ENCODE data around the gene NUCB1. TPM values are rescaled to one million over a fixed set of nuclear protein-coding genes. Genes with fewer than 3 reads are reported as not detected.

The NUCB1 gene
- total RNA-seq, 1 experiment from 2014 or later, result 125 TPM

DNA sequence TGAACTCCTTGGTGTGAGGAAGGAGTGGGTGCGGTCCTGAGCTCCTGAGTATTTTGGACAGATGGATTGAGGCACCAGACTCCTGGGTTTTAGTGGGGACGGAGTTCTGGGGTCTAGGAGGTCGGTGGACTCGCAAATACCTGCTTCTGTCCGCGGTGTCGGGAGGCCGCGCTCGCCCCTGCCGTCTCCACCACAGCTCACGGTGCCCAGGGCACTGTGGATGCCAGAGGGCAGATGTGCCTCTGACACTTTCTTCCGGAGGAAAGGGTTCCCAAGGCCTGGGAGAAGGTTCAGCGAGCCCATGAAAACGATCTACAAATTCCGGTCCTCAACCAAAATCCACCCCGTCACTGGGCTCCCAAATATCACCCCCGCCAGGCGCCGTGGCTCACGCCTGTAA is 4.9 kb upstream of the NUCB1 start:
- H3K79me2 ChIP-seq (ENCODE audit: insufficient read depth, low read length), result no peaks in the 10 kb centered on the region
- no peak overlapping the region for H2BK5ac ChIP-seq (ENCODE audit: insufficient read length, low read length)
- no peak overlapping the region for H4K91ac ChIP-seq (ENCODE audit: insufficient read length, low read depth, low read length)
- no CpG with 5 or more reads among the region's 21 CpGs for WGBS (ENCODE audit: extremely low coverage, insufficient read length, low lambda C conversion rate)
- H2BK15ac ChIP-seq (ENCODE audit: low read depth, low read length), result no peak overlapping the region
- no peak overlapping the region for H3K18ac ChIP-seq (ENCODE audit: insufficient read length, low read depth, low read length)
- H3K27ac ChIP-seq (ENCODE audit: insufficient read length, low read depth, low read length), result no peak overlapping the region
- no peaks in the 10 kb centered on the region; the same call in 1 of the 2 replicates for H3K4me1 ChIP-seq (ENCODE audit: insufficient read depth, low read length)
- no peak overlapping the region for H2BK12ac ChIP-seq (ENCODE audit: insufficient read length, low read depth, low read length)
- no peak overlapping the region for H3T11ph ChIP-seq (ENCODE audit: low read length)
- no peaks in the 10 kb centered on the region for H3K36me3 Mint-ChIP-seq (ENCODE audit: insufficient read depth in 1 of 3, low read depth in 3 of 3)
- H4K5ac ChIP-seq (ENCODE audit: insufficient read length, low read depth, low read length), result no peak overlapping the region
- no peaks in the 10 kb centered on the region for H4K20me1 ChIP-seq (ENCODE audit: control insufficient read depth, insufficient read depth, insufficient read length)
- no peaks in the 10 kb centered on the region for H3K27me3 ChIP-seq (ENCODE audit: insufficient read depth, low read length)
- H2BK20ac ChIP-seq (ENCODE audit: low read depth, low read length, poor library complexity, severe bottlenecking), result no peak overlapping the region
- H3K9ac ChIP-seq (ENCODE audit: extremely low read depth, insufficient read length, low read length), result no peak overlapping the region
- peaks cover 2% of the 10 kb centered on the region; the same call in 1 of the 2 replicates for H3K27me3 Mint-ChIP-seq (ENCODE audit: low read depth)
- TF ChIP-seq, protein P1, sequence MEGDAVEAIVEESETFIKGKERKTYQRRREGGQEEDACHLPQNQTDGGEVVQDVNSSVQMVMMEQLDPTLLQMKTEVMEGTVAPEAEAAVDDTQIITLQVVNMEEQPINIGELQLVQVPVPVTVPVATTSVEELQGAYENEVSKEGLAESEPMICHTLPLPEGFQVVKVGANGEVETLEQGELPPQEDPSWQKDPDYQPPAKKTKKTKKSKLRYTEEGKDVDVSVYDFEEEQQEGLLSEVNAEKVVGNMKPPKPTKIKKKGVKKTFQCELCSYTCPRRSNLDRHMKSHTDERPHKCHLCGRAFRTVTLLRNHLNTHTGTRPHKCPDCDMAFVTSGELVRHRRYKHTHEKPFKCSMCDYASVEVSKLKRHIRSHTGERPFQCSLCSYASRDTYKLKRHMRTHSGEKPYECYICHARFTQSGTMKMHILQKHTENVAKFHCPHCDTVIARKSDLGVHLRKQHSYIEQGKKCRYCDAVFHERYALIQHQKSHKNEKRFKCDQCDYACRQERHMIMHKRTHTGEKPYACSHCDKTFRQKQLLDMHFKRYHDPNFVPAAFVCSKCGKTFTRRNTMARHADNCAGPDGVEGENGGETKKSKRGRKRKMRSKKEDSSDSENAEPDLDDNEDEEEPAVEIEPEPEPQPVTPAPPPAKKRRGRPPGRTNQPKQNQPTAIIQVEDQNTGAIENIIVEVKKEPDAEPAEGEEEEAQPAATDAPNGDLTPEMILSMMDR (conservative IDR thresholded peaks at IDR 0.05), result no peak
- H3K56ac ChIP-seq (ENCODE audit: insufficient read length, low read depth, low read length), result no peak overlapping the region
- H3K4me2 ChIP-seq (ENCODE audit: insufficient read depth, insufficient read length, low read length), result peak overlapping the region; percentile 27
- H2BK120ac ChIP-seq (ENCODE audit: low read depth, low read length, poor library complexity, severe bottlenecking), result no peak overlapping the region
- no peak overlapping the region for H2AK5ac ChIP-seq (ENCODE audit: insufficient read length, low read length)
- DNase-seq, result no peak
- peaks cover 8 to 38% of the 10 kb centered on the region in 2 experiments for H3K4me1 Mint-ChIP-seq
- H3K23ac ChIP-seq (ENCODE audit: insufficient read length, low read depth, low read length), result no peak overlapping the region
- H3K27ac Mint-ChIP-seq, result no peak overlapping the region
- no peaks in the 10 kb centered on the region for H3K9me3 ChIP-seq (ENCODE audit: control insufficient read depth, low read depth, low read length)
- no peak overlapping the region for H4K8ac ChIP-seq (replicated peaks; ENCODE audit: insufficient read length, low read depth, low read length)
- no peaks in the 10 kb centered on the region for H3K9me3 Mint-ChIP-seq
- peaks cover 7% of the 10 kb centered on the region for H3K23me2 ChIP-seq (ENCODE audit: insufficient read length, low read depth, low read length, poor library complexity, severe bottlenecking)
- peak overlapping the region in 1 of 2 experiments; percentile 77; a peak in 3 of 5 replicates for H3K4me3 Mint-ChIP-seq
- H2AFZ ChIP-seq (ENCODE audit: low read length), result no peak overlapping the region
- H3K4ac ChIP-seq (ENCODE audit: low read depth, low read length), result no peak overlapping the region
- H3K79me1 ChIP-seq (ENCODE audit: insufficient read depth, low read depth, low read length, poor library complexity, severe bottlenecking), result no peaks in the 10 kb centered on the region
- H3K14ac ChIP-seq (ENCODE audit: insufficient read depth, low read length), result no peak overlapping the region; the same call in 1 of the 2 replicates

Data from H9 (cell line).